GM10847 (cell line): ENCODE data around the gene KLHL21.

Experiments used
- POLR2A ChIP-seq: IDR thresholded peaks from 2 replicates; pipeline ENCODE4 v1.6.1; 2011; ENCODE audit not compliant: insufficient read length; ENCODE audit errors: extremely low read depth

Gene KLHL21

GRCh38 chr1:6557597-6557996 lies 45.1 kb downstream of the KLHL21 start:
- no peak for TF ChIP-seq POLR2A

GRCh38 chr1:6554907-6555778 lies 47.5 kb downstream of the KLHL21 start, which contains the start of gene TAS1R1:
TSS of gene TAS1R1 (plus strand) at chr1:6555307. CDS start at chr1:6555374, 67 bp downstream.
- no peak for TF ChIP-seq POLR2A

GRCh38 chr1:6554031-6554906 lies 48.4 kb downstream of the KLHL21 start, which contains the start of gene NOL9:
TSS of gene NOL9 (minus strand) at chr1:6554513. CDS start at chr1:6554502, 11 bp downstream.
- TF ChIP-seq POLR2A = peak; percentile 69

GRCh38 chr1:6547301-6547700 lies 55.4 kb downstream of the KLHL21 start:
- no peak for TF ChIP-seq POLR2A

GRCh38 chr1:6546326-6546725 lies 56.3 kb downstream of the KLHL21 start:
- TF ChIP-seq POLR2A = no peak

- no peak for TF ChIP-seq POLR2A
These were observed 57.2 kb downstream of the KLHL21 start for GRCh38 chr1:6545276-6546112.

GRCh38 chr1:6544831-6545230 lies 57.8 kb downstream of the KLHL21 start:
- no peak for TF ChIP-seq POLR2A
